Liver (tissue), 9 donors: ENCODE data around the gene NET1. TPM values are rescaled to one million over a fixed set of nuclear protein-coding genes. Genes with fewer than 3 reads are reported as not detected.

Experiments
- DNase-seq: peaks from one replicate; pipeline ENCODE4 v3.0.0-alpha.2; 2017; ENCODE audit warnings: low spot score
- H3K27ac ChIP-seq, 2 donors: one replicate each; pipeline ENCODE4 v1.7.0; 2013; ENCODE audit warnings: inconsistent platforms in 2 of 2, low read length in 2 of 2, control low read depth in 1 of 2, low read depth in 1 of 2, mild to moderate bottlenecking in 1 of 2
- H3K27me3 ChIP-seq, 4 donors: one replicate each; pipeline versions ENCODE4 v1.6.1 to v1.7.0; 2013; ENCODE audit warnings: low read length in 3 of 4, inconsistent platforms in 1 of 4, mild to moderate bottlenecking in 1 of 4, moderate library complexity in 1 of 4; ENCODE audit not compliant: control insufficient read depth in 4 of 4, insufficient read depth in 4 of 4
- H3K36me3 ChIP-seq, 4 donors: one replicate each; pipeline versions ENCODE4 v1.6.1 to v1.7.0; 2013; ENCODE audit warnings: low read length in 3 of 4, mild to moderate bottlenecking in 3 of 4, low read depth in 1 of 4, moderate library complexity in 1 of 4; ENCODE audit not compliant: control insufficient read depth in 4 of 4, insufficient read depth in 3 of 4
- H3K4me1 ChIP-seq, 4 donors: one replicate each; pipeline versions ENCODE4 v1.6.1 to v1.7.0; 2013; ENCODE audit warnings: low read length in 3 of 4, mild to moderate bottlenecking in 3 of 4, moderate library complexity in 1 of 4; ENCODE audit not compliant: control insufficient read depth in 4 of 4, insufficient read depth in 4 of 4
- H3K4me3 ChIP-seq, 3 donors: one replicate each; pipeline versions ENCODE4 v1.6.1 to v1.7.0; 2013; ENCODE audit warnings: low read length in 3 of 3, control low read depth in 1 of 3, low read depth in 1 of 3, mild to moderate bottlenecking in 1 of 3
- H3K9ac ChIP-seq, 2 donors: one replicate each; pipeline ENCODE4 v1.7.0; 2013; ENCODE audit warnings: low read length in 2 of 2, mild to moderate bottlenecking in 2 of 2, moderate library complexity in 2 of 2, control low read depth in 1 of 2, low read depth in 1 of 2
- H3K9me3 ChIP-seq, 4 donors: one replicate each; pipeline versions ENCODE4 v1.6.1 to v1.7.0; 2013; ENCODE audit warnings: low read length in 3 of 4; ENCODE audit not compliant: control insufficient read depth in 4 of 4
- CTCF ChIP-seq: fragments of 150-350 bp; IDR thresholded peaks from 2 replicates; pipeline ENCODE4 v1.5.1; 2017; ENCODE audit warnings: improper control_type of control experiment, low read depth, low read length; ENCODE audit not compliant: missing input control
- EGR1 ChIP-seq, 2 donors: IDR thresholded peaks; 2 replicates each; pipeline ENCODE4 v1.6.1; 2016 to 2018; ENCODE audit warnings: antibody characterized with exemption in 2 of 2, low read depth in 2 of 2
- FOXA1 ChIP-seq: IDR thresholded peaks from 2 replicates; pipeline ENCODE4 v1.6.1; 2016; ENCODE audit warnings: antibody characterized with exemption
- FOXA2 ChIP-seq: IDR thresholded peaks from 2 replicates; pipeline ENCODE4 v1.6.1; 2016; ENCODE audit warnings: antibody characterized with exemption
- GABPA ChIP-seq, 2 donors: IDR thresholded peaks in 1 of 2; conservative IDR thresholded peaks in 1 of 2; 2 replicates each; pipeline ENCODE4 v1.6.1; 2016; ENCODE audit warnings: antibody characterized with exemption in 2 of 2, mild to moderate bottlenecking in 1 of 2, moderate library complexity in 1 of 2
- HNF4A ChIP-seq, 2 donors: conservative IDR thresholded peaks; 2 replicates each; pipeline ENCODE4 v1.6.1; 2016; ENCODE audit warnings: antibody characterized with exemption in 2 of 2, mild to moderate bottlenecking in 2 of 2
- HNF4G ChIP-seq: IDR thresholded peaks from 2 replicates; pipeline ENCODE4 v1.6.1; 2016; ENCODE audit warnings: antibody characterized with exemption
- JUND ChIP-seq, 2 donors: IDR thresholded peaks; 2 replicates each; pipeline ENCODE4 v1.6.1; 2016; ENCODE audit warnings: antibody characterized with exemption in 2 of 2
- MAX ChIP-seq: IDR thresholded peaks from 2 replicates; pipeline ENCODE4 v1.6.1; 2016; ENCODE audit warnings: antibody characterized with exemption
- NR2F2 ChIP-seq: IDR thresholded peaks from 2 replicates; pipeline ENCODE4 v1.6.1; 2016; ENCODE audit warnings: antibody characterized with exemption
- RAD21 ChIP-seq, 2 donors: IDR thresholded peaks; 2 replicates each; pipeline ENCODE4 v1.6.1; 2016; ENCODE audit warnings: antibody characterized with exemption in 2 of 2, mild to moderate bottlenecking in 2 of 2
- REST ChIP-seq: IDR thresholded peaks from 2 replicates; pipeline ENCODE4 v1.6.1; 2016; ENCODE audit warnings: antibody characterized with exemption, mild to moderate bottlenecking
- RXRA ChIP-seq, 2 donors: IDR thresholded peaks; 2 replicates each; pipeline ENCODE4 v1.6.1; 2017 to 2018; ENCODE audit warnings: antibody characterized with exemption in 2 of 2, mild to moderate bottlenecking in 1 of 2
- SP1 ChIP-seq: IDR thresholded peaks from 2 replicates; pipeline ENCODE4 v1.6.1; 2018; ENCODE audit warnings: antibody characterized with exemption, mild to moderate bottlenecking
- TAF1 ChIP-seq: conservative IDR thresholded peaks from 2 replicates; pipeline ENCODE4 v1.6.1; 2016; ENCODE audit warnings: antibody characterized with exemption, mild to moderate bottlenecking
- ZBTB33 ChIP-seq: IDR thresholded peaks from 2 replicates; pipeline ENCODE4 v1.6.1; 2016; ENCODE audit warnings: antibody characterized with exemption
- WGBS: extraction: QIAGEN DNeasy Blood & Tissue Kit; methylation state at CpG from one replicate; pipeline ENCODE4 v1.1.7; 2013; 5-methylcytosine and 5-hydroxymethylcytosine counted together
- polyA plus RNA-seq, 2 donors: library from polyadenylated mRNA; stranded (reverse) in 1 of 2; unstranded in 1 of 2; fragments of 200-250 nt in 1 of 2; fragments of >200 nt in 1 of 2; fragmentation: Nextera tagmentation in 1 of 2; extraction: Ambion mirVana in 1 of 2; gene quantifications; one replicate each; pipeline versions ENCODE4 v1.2.1 to v1.2.3, GENCODE V29; 2013 to 2015
- total RNA-seq, 2 donors: library from RNA; depleted of rRNA; stranded (reverse); fragments of >200 nt; gene quantifications; one replicate each; pipeline ENCODE4 v1.2.3, GENCODE V29; 2014
- donor health status: healthy.
- donor health status: healthy.
- donor health status: healthy.
- donor health status: healthy.
- donor health status: healthy.

Gene NET1
- total and polyA plus RNA-seq, 4 donors, result 16.2 to 38.6 (median 25.6) TPM

- no peaks in the 10 kb centered on the region for H3K36me3 ChIP-seq
- no peak overlapping the region for H3K9ac ChIP-seq
- no peak for DNase-seq
- H3K9me3 ChIP-seq, result no peaks in the 10 kb centered on the region
- H3K27me3 ChIP-seq, result no peaks in the 10 kb centered on the region
- 84% methylated on average over 1 of the region's 1 CpG for WGBS
- H3K4me3 ChIP-seq, result no peak overlapping the region
- peaks cover 0 to 6% (median 5%) of the 10 kb centered on the region in 4 donors for H3K4me1 ChIP-seq
- H3K27ac ChIP-seq, result no peak overlapping the region
- TF ChIP-seq RAD21 (IDR thresholded peaks at IDR 0.05) (no peak), EGR1 (IDR thresholded peaks at IDR 0.05; ENCODE audit: low read depth in 2 of 2) (no peak), NR2F2 (no peak)
These were observed 30.6 kb downstream of the NET1 start for GRCh38 chr10:5442990-5443370.

GRCh38 chr10:5443429-5443828 lies 31.1 kb downstream of the NET1 start:
- no peaks in the 10 kb centered on the region for H3K27me3 ChIP-seq
- no peak for DNase-seq
- WGBS, result 95% methylated on average over 1 of the region's 1 CpG
- no peak overlapping the region for H3K27ac ChIP-seq
- H3K9ac ChIP-seq, result no peak overlapping the region
- no peaks in the 10 kb centered on the region for H3K9me3 ChIP-seq
- TF ChIP-seq FOXA1 (no peak), RXRA (IDR thresholded peaks at IDR 0.05) (no peak), SP1 (no peak), JUND (IDR thresholded peaks at IDR 0.05) (no peak), TAF1 (no peak), MAX (no peak), HNF4A (conservative IDR thresholded peaks at IDR 0.05) (no peak), CTCF (no peak), FOXA2 (no peak), EGR1 (IDR thresholded peaks at IDR 0.05; ENCODE audit: low read depth in 2 of 2) (no peak), HNF4G (no peak), RAD21 (IDR thresholded peaks at IDR 0.05) (no peak), GABPA (IDR thresholded peaks at IDR 0.05 in 1 of 2, conservative IDR thresholded peaks at IDR 0.05 in 1 of 2) (no peak), REST (no peak), ZBTB33 (no peak), NR2F2 (no peak)
- no peaks in the 10 kb centered on the region for H3K36me3 ChIP-seq
- no peak overlapping the region for H3K4me3 ChIP-seq
- H3K4me1 ChIP-seq, result peaks cover 0 to 6% (median 5%) of the 10 kb centered on the region in 4 donors
